NOMO-1 (cell line): ENCODE results near the gene SCAP.

ENCODE experiments used
- DNase-seq, 2 experiments: peaks; one replicate each; lab custom pipeline; 2025; ENCODE audit not compliant: unreplicated experiment in 2 of 2; lab: John Stamatoyannopoulos, UW

SCAP gene

DNA sequence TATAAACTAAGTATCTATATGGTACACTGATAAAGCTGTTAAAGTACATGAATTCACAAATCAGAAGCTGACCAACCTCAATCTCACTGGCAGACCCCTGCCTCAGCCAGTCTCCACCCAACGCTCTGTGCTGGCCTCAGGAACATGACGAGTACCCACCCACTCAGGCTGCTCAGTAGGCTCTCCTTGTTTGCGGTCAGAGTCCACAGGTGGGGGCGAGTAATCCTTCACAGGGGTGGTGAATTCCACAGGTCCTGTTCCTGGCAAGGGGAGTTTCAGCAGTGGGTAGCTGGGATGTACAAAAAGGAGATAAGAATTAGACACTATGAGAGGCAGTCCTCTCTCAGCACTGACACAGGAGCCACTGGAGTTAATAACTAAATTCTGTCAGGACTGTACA lies 40.9 kb downstream of the SCAP start:
- no peak for DNase-seq

DNA sequence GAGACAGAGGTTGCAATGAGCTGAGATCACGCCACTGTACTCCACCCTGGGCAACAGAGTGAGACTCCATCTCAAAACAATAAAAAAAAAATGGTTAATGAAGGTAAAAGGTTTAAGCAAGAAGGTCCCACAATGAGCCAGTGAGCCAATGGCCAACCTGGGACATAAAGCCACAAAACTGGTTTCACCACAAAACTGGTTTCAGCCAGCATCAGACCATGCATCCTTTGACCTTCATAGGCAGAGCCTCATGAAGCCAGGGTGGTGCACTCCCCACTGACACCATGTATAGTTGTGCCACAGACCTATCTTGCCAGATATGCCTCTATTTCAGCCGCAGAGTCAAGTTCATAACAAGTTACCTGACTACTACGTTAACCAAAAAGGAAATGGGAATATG lies 41.9 kb downstream of the SCAP start:
- DNase-seq, result no peak

DNA sequence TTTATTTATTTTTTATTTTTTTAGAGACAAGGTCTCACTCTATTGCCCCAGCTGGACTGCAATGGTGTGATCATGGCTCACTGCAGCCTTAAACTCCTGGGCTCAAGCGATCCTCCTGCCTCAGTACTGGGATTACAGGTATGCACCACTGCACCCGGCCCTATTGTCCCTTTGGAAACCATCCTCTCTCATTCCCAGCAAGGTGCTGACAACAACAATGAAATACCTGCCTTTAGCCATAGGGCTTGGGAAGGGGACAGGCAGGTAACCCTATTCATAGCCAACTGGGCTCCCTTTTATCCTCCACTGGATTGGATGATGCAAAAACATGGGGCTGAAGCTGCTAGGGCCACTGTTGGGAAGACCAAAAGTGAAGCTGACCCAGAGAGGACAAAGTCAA lies 43.1 kb downstream of the SCAP start:
- DNase-seq, result no peak

DNA sequence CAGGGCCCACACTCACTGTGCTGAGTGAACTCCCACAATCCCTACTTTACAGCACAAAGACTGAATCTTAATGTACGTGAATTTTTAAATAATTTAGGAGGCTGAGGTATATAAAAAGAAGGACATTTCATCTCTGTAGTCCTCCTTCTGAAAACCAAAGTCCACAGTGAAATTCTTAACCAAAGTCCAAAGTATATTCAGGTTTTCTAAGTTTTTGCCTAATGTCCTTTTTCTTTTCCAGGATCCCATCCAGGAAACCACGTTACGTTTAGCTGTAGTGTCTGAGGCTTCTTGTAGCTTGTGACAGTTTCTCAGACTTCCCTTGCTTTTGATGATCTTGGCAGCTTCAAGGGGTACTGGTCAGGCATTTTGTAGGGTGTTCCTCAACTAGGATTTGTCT lies 44.5 kb downstream of the SCAP start:
- DNase-seq, result no peak

DNA sequence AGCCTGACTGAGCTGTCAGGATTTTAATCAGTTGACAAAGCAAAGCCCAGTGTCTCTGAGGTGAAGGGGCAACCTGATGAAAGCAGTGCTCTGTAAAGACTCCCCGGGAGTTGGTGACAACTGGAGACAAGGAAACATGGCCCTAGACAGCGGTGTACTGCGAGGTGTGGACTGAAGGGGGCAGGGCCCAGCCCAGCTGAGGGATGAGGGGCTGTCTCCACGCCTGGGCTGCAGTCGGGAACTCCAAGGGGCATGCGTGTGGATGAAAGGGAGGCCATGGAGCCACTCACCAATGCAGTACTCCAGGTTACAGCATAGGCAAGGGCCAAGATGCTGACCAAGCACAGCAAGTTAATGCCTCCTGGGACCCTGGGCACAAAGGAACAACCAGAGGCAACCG lies 45.1 kb downstream of the SCAP start:
- no peak for DNase-seq

DNA sequence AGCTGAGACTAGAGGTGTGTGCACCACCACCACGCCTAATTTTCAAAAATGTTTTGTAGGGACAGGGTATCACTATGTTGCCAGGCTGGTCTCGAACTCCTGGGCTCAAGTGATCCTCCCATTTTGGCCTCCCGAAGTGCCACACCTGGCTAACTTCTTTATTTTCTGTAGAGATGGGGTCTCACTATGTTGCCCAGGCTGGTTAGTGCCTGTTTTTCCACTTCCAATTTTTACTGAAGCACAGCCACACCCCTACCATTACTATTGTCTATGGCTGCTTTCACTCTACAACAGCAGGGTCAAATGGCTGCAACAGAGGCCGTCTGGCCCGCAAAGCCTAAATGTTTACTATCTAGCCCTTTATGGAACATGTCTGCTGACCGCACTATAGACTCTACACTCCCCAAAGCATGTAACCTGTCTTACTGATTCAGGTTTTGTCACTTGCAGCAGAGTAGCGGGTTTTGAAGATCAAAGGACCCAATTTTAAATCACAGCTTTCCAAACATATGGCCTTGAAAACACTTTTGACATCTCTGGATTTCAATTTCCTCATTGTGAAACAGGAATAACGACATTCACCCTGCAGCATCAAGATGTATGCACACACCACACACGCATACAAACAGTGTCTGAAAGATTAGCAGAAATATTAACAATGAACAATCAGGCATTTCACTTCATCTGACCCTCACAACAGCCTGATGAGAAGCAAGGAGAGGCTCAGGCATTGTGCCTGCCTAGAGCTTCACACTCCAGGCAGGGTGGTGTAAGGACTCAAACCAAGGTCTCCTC lies 46.1 kb downstream of the SCAP start:
- DNase-seq, result no peak

DNA sequence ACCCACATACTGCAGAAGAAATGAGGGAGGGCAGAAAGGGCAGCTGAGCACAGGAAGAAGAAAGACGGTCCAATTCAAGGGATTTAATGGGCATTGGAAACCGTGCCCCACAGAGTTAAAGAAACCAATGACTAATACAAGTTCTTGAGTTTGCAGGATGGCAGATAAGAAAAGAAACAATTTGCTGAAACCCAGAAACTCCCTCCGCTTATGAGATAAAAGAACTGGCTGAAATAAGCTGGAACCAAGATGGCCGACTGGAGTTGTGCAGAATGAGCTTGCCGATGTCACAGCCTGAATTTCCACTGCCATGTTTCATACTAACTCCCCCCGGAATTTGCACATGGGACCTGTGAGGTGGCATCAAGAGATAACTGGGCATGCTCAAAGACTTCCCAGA lies 47.1 kb downstream of the SCAP start:
- DNase-seq, result no peak

DNA sequence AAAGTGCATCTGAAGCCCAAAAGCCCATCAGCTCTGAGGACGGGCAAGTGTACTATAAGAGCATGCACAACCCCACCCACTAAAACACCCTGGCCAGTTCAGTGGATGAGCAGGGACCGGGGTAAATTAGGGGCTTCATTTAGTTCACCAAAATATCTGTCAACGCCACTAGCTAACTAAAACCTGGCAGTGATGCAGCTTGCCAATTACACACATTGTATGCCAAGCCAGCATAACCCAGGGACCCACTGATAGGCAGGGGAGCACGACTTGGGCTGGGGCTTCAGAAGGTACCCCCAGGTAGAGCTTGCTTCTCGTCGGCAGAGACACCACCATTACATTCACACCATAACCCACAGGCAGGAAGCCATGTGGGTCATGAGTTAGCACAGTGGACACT lies 47.9 kb downstream of the SCAP start:
- DNase-seq, result no peak

DNA sequence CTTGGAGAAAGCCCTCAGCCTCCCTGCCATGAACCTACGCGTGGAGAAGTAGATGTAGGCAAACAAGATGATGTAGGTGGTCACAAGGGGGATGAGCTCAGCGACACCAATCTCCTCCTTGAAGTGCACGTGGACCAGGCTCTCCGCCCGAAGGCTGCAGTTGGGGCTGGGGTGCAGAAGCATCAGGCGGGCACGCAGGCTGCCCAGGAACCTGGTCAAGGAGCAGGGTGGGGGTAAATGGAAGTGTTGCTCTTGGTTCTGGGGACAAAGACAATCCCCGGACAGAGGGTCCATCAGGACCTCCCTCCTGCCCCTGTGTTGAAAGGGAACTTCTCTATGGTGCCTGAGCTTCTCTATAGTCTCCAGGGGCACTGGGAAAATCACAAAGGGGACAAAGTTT lies 49.8 kb downstream of the SCAP start:
- no peak for DNase-seq

DNA sequence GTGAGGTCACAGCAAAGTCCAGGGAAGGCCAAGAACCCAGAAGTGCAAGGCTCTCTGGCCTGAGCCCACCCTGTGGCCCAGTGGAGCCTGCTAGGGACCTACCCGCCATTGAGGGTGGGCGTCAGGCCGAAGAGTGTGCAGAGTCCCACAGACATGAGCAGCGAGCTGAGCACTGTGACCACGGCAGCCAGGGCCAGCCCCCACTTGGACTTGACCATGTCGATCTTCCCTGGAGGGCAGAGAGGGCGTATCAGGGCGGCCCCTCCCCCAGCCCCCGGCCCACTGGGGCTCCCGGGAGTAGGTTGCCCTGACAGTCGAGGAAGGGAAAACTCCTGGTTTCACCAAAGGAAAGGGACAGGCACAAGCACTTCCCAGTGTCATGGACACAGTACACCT lies 50.4 kb downstream of the SCAP start:
- DNase-seq, result no peak

DNA sequence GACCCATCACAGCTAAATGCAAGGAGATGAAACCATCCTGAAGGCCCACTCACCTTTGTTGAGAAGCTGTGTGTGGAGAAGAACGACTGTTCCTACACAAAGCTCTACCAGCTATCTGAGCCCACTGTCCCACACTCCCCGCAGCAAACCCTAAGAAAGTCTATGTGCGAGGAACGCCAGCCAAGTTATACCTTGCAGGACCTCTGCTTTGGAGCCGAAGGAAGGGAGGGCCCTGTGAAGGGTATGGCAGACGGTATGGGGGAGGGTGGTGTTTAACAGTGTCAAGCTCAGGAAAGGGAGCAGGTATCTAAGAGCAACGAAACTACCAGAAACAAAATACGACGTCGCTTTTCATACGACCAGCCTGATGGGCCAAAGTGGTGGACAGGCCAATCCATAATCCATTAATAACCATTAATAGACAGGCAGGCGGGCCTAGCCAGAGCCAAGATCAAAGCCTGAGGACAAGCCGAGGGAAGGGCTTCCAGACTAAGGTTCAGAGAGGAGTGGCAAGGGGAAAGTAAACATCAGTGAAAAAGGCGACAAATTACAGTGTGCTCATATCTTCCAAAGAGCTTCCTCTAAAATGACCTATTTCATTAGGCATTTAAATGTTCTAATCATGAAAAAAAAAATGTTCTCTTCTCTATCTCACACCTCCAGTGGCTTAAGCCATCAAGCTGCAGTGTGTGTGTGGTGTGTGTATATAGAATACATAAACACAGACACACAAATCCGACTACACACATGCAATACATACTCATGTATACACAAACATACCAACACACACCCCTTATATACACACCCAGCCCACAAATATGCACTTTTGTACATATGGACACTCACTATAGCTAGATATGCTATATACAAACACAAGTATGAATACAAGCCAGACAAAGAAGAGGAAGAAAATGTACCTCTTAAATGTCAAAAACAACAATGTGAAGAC lies 51.0 kb downstream of the SCAP start:
- DNase-seq, result no peak

DNA sequence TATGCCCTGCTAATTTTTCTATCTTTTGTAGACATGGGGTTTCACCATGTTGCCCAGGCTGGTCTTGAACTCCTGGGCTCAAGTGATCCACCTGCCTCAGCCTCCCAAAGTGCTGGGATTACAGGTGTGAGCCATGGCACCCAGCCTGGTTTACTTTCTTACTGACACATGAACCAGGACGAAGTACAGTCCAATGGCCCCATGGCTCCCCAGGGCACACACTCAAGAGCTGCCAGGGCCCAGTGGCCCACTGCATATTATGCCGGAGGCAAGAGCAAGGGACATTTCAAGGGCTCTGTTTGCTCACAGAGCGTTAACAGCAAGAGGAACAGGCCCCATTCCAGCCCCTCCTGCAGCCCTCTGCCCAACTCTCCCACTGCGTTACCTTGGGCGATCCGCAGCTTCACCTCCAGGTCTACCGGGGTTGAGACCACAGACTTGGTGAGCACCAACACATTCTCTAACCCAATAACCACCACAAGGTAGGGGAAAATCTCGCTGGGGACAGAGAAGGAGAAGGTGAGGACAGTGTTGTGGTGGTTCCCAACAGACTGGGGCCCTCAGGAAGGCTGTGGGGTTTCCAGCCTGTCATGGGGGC lies 52.1 kb downstream of the SCAP start:
- no peak for DNase-seq

DNA sequence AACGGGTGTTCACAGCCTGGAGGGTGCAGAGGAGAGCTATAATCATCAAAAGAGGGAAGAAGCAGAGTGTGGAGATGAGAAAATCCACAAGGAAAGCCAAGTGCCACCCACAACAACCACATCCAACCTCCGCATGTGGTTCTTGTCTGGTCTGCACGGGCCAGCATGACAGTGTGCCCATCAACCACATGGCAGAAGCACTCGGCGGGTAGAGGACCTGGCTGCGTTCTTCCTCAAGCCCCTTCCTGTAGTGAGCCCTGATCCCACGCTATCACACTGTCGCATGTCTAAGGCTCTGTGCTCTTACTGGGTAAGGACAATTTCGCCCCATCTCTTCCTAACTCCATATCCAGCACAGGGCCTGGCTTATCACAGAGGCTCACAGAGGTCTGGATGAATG lies 53.0 kb downstream of the SCAP start:
- DNase-seq, result no peak

DNA sequence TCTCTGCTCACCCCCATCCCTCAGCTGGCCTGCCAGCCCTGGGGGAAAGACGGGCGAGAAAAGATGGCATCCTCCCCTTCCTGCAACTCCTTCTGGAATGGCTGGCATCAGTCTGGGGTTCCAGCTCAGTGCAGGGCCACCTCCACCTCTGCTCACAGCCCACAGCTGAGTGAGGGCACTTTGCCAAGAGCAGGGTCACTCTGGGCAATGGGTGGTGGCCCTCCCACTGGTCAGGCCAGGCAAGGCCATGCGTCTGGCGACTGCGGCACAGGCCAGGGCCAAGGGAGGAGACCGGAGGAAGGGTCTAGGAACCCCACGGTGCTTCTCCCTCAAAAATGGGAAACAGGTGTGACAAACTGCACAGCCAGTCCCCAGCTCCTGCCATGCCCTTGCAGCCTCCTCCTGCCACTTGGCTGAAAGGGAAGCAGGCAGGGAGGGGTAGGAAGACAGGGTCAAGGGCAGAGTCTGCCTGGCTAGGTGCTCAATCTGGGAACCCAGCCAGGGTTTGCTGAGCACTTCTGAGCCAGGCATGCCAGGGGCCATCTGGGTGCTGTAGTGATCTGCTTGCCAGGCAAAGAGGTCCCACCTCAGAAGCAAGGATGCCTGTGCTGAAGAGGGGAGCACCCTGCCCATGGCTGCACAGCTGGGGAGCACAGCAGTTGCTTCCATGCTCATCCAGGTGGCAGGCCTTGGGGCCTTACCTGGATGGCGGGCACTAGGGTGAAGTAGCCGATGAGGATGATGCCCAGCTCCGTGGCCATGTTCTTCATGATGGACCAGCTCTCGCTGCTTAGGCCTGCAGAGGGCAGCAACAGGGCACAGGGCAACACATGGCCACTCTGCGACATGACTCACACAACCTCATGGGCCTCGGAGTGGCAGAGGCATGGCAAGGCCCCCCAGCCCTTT lies 53.7 kb downstream of the SCAP start:
- no peak for DNase-seq

DNA sequence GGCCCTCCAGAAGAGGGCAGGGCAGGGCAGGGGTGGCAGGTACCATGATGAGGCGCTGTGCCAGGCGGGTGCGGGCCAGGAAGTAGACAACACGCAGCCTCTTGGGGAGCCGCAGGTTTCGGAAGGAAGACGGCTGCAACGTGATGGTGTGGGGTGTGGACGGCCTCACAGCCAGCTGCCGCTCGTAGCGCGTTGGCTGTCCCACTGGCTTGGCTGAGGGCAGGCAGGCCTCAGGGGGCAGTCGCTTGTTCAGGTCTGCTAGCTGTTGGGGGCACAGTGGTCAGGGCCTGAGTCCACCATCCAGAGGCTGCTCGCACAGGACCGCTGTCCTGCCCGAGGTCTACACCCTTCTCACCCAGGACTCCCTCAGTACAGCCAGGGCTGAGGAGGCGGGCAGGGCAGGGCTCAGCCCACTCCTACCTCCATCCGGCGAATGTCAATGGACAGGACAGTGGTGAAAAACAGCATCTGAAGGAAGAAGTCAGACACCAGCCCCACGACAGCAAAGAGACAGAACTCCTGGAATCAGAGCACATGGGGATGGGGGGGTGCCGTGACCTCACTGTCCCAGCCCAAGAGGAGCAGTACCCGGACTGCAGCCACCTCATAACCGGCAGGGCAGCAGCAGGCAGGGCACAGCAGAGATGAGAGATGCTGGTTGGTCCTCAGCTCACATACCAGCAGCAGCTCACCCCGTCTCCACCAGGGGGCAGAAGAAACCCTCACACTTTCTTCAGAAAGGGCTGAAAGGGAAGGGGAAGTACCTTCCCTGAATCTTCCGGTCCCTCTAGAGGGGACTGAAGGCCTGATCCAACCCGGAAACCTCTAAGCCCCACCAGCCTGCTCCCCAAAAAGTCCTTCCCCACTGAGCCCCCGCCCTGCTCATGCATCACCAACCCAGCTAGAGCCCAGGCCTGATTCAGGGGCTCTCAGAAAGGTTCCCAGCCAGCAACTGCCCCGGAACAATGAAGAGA lies 54.9 kb downstream of the SCAP start:
- DNase-seq, result peak; percentile 73 to 83

DNA sequence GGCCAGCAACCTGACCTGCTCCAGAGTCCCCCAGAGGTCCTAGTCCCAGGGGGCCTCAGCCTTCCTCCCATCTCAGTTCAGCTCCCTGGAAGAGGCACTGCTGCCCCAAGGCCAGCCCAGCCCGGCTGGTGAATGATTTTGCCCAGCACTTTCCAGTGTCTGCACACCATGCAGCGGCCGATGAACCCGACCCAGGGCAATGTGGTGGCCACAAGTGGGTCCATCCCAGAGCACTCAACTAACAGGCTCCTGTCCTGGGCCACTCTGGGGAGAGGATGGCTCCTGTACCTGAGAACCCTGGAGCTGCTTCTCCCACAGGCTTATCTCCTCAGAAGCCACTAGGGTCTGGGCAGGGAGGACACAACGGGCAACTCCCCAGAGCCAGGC lies 55.7 kb downstream of the SCAP start:
- DNase-seq, result no peak

DNA sequence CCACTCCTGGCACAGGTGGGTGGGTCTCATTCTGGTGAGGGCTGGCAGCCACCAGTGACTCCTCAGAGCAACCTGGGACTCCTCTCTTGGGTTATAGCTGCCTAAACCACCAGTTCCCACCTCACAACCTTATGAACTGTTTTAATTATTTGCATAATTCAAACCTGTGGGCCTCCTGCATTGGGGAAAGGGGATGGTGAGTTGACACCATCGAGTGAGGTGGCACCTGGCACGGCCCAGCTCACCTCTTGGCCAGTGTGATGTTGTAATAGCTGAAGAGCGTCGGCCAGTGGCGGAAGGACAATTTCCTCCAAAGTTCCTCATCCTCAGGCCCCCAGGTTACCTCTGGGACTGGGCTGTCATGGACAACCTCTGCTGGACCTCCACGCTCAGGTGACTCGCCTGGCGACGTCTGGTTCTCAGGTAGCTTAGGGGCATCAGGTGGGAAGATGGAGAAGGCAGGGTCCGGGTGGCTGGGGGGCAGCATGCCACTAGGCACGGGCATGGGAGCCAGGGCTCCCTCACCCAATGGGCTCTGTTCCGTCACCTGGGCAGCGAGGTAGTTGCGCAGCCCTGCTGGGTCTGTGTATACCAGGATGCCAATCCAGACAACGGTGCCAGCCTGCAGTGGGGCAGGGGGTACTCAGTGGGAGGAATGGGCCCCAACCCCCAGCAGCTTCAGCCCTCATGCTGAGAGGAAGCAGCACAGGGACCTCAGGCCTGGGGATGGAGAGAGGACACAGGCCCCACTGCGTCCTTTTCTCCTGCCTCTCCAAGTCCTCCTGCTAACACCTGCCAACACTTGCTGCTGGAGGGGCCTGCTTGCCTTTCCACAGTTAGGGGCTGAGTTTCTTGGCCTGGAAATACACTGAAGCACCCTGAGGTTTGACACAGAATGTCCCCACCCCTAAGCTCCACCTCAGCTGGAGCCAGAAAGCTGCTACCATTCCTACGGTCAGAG lies 56.4 kb downstream of the SCAP start:
- no peak for DNase-seq
